RWPE1 (cell line): ENCODE results near the gene KLF3.

Source experiments
- CTCF ChIA-PET: fragments of 350-600 bp; sonication (Branson Sonifier 250); formaldehyde crosslinking; extraction: SDS; loops from one replicate; lab custom pipeline; 2021; lab: Yijun Ruan, JAX
- POLR2A ChIA-PET: fragments of 400-600 bp; formaldehyde crosslinking; extraction: SDS; loops from one replicate; lab custom pipeline; 2020; ENCODE audit warnings: antibody characterized with exemption; ENCODE audit not compliant: low non-redundant PET; lab: Yijun Ruan, JAX
- DNase-seq: peaks from one replicate; pipeline ENCODE4 v3.0.0; 2012; ENCODE audit warnings: low spot score
- H3K27ac ChIP-seq: fragments of 450-650 bp; 2 replicates; pipeline ENCODE4 v1.5.1; 2017
- TF ChIP-seq, protein P1 (sequence below): fragments of 450-650 bp; conservative IDR thresholded peaks from 2 replicates; pipeline ENCODE4 v1.5.1; 2017; ENCODE audit warnings: low read depth, mild to moderate bottlenecking

KLF3 gene

DNA sequence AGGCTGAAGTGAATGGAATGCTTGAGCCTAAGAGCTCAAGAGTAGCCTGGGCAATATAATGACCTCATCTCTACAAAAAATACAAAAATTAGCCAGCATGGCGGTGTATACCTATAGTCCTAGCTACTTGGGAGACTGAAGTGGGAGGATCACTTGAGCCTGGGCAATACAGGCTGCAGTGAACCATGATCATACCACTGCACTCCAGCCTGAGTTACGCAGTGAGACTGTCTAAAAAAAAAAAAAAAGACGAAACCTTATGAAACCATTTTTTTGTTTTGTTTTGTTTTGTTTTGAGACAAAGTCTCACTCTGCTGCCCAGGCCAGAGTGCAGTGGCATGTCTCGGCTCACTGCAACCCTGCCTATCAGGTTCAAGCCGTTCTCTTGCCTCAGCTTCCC is 81.9 kb downstream of the KLF3 start:
- no peak for DNase-seq
- H3K27ac ChIP-seq, result no peak overlapping the region
- CTCF ChIA-PET, result no interaction called here
- POLR2A ChIA-PET, result no interaction called here
- TF ChIP-seq, protein P1, sequence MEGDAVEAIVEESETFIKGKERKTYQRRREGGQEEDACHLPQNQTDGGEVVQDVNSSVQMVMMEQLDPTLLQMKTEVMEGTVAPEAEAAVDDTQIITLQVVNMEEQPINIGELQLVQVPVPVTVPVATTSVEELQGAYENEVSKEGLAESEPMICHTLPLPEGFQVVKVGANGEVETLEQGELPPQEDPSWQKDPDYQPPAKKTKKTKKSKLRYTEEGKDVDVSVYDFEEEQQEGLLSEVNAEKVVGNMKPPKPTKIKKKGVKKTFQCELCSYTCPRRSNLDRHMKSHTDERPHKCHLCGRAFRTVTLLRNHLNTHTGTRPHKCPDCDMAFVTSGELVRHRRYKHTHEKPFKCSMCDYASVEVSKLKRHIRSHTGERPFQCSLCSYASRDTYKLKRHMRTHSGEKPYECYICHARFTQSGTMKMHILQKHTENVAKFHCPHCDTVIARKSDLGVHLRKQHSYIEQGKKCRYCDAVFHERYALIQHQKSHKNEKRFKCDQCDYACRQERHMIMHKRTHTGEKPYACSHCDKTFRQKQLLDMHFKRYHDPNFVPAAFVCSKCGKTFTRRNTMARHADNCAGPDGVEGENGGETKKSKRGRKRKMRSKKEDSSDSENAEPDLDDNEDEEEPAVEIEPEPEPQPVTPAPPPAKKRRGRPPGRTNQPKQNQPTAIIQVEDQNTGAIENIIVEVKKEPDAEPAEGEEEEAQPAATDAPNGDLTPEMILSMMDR, result no peak

DNA sequence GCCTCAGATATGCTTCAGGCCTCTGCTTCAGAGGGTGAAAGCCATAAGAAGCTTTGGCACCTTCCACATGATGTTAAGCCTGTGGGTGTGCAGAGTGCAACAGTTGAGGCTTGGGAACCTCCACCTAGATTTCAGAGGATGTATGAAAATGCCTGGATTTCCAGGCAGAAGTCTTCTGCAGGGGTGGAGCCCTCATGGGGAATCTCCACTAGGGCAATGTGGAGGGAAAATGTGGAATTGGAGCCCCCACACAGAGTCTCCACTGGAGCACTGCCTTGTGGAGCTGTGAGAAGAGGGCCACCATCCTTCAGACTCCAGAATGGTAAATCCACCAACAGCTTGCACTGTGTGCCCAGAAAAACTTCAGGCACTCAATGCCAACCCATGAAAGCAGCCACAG is 83.6 kb downstream of the KLF3 start:
- ChIA-PET CTCF (no interaction called here), POLR2A (no interaction called here)
- no peak overlapping the region for H3K27ac ChIP-seq
- TF ChIP-seq, protein P1, result no peak
- no peak for DNase-seq

DNA sequence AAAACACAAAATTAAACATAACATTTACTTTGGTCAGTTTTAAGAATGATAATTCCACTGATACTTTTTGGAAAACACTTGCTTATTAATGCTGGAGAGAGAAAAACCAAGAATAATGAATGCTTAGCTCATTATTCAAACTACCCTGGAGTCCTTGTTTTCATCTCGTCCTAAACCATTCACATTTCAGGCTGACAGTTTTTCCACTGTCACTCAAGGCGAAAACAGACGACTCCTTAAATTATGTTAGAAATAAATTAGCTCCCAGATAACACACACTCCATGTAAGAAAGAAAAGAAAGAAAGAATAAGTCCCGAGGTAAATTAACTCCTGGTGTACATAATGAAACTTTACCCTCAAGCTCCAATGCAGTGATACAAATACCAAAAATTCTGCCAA is 85.3 kb downstream of the KLF3 start:
- ChIA-PET POLR2A (no interaction called here), CTCF (no interaction called here)
- no peak overlapping the region for H3K27ac ChIP-seq
- DNase-seq, result no peak
- TF ChIP-seq, protein P1, result no peak
